Tibial nerve (tissue), 3 donors: ENCODE results near the gene MGLL.

Experiments
- POLR2A ChIP-seq, 2 donors: fragments of 450-650 bp; IDR thresholded peaks; one replicate each; pipeline ENCODE4 v1.6.1; 2017; ENCODE audit warnings: antibody characterized with exemption in 2 of 2, mild to moderate bottlenecking in 2 of 2, moderate library complexity in 2 of 2
- TF ChIP-seq, protein P1 (sequence below), 5 experiments: fragments of 200-600 bp in 3 of 5; fragments of 450-650 bp in 2 of 5; sonication (generic) in 3 of 5; IDR thresholded peaks; one replicate each; pipeline ENCODE4 v1.5.1; 2016 to 2019; ENCODE audit warnings: antibody characterized with exemption in 5 of 5, mild to moderate bottlenecking in 3 of 5, moderate library complexity in 2 of 5

- TF ChIP-seq POLR2A (IDR thresholded peaks at IDR 0.05), result no peak
- TF ChIP-seq, protein P1, sequence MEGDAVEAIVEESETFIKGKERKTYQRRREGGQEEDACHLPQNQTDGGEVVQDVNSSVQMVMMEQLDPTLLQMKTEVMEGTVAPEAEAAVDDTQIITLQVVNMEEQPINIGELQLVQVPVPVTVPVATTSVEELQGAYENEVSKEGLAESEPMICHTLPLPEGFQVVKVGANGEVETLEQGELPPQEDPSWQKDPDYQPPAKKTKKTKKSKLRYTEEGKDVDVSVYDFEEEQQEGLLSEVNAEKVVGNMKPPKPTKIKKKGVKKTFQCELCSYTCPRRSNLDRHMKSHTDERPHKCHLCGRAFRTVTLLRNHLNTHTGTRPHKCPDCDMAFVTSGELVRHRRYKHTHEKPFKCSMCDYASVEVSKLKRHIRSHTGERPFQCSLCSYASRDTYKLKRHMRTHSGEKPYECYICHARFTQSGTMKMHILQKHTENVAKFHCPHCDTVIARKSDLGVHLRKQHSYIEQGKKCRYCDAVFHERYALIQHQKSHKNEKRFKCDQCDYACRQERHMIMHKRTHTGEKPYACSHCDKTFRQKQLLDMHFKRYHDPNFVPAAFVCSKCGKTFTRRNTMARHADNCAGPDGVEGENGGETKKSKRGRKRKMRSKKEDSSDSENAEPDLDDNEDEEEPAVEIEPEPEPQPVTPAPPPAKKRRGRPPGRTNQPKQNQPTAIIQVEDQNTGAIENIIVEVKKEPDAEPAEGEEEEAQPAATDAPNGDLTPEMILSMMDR (IDR thresholded peaks at IDR 0.05), result no peak
Observed at GRCh38 chr3:127706785-127707351, 115.4 kb downstream of the MGLL start.
